ENCODE data around the gene TIGD1. TPM values are rescaled to one million over a fixed set of nuclear protein-coding genes. Genes with fewer than 3 reads are reported as not detected.
A peak's percentile ranks its signal among the peaks of the same experiment; 100 is the strongest.

The TIGD1 gene
- total RNA-seq, 1 donor from 2014 or later, result 1.2 TPM

DNA sequence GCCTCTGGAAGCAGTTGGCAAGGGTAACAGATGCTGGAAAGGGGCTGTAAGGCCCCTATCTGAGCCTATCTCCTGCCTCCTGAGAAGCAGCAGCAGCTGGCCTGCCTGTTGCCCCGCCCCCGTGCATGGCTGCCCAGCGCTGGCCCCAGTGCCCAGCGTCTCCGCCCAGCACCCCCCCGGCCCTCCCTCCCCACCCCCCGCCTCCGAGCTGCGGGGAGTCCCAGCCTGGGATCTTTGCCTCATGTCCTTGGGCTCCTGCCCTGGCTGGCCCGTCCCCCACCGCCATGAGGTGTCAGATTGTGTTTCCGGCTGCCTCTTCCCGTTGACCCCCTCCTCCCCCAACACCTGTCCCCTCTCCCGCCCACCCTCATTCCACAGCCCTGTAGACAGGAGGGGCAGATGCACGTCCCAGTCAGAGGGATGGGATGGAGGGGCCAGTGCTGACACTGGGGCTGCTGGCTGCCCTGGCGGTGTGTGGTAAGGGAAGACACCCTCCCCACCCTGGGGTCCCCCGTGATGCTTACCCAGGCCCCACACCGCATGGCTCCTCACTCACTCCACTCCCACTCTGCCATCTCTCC, 24.5 kb downstream of the TIGD1 start, which contains the start of gene CHRND:
TSS of gene CHRND (plus strand) at position 370 of the 581 bp plus-strand sequence. CDS start at position 426, 56 bp downstream.
- no peak within 1 kb of the TSS for H3K27ac ChIP-seq
- H3K4me1 ChIP-seq, result peaks cover 21% of the 10 kb centered on the region
- H3K36me3 ChIP-seq, result no peaks in the 10 kb centered on the region
- H3K9me3 ChIP-seq, result no peaks in the 10 kb centered on the region
- intact Hi-C loops (cut with DNase I), result no loop called here
- peaks cover 17% of the 10 kb centered on the region for H3K27me3 ChIP-seq
- DNase-seq (ENCODE audit: extremely low spot score in 2 of 2), result no peak
- no peak for TF ChIP-seq POLR2A (IDR thresholded peaks at IDR 0.05)
- TF ChIP-seq, protein P1, sequence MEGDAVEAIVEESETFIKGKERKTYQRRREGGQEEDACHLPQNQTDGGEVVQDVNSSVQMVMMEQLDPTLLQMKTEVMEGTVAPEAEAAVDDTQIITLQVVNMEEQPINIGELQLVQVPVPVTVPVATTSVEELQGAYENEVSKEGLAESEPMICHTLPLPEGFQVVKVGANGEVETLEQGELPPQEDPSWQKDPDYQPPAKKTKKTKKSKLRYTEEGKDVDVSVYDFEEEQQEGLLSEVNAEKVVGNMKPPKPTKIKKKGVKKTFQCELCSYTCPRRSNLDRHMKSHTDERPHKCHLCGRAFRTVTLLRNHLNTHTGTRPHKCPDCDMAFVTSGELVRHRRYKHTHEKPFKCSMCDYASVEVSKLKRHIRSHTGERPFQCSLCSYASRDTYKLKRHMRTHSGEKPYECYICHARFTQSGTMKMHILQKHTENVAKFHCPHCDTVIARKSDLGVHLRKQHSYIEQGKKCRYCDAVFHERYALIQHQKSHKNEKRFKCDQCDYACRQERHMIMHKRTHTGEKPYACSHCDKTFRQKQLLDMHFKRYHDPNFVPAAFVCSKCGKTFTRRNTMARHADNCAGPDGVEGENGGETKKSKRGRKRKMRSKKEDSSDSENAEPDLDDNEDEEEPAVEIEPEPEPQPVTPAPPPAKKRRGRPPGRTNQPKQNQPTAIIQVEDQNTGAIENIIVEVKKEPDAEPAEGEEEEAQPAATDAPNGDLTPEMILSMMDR (IDR thresholded peaks at IDR 0.05), result no peak
- TF ChIP-seq POLR2AphosphoS5 (IDR thresholded peaks at IDR 0.05; ENCODE audit: insufficient read depth in 1 of 2, low read depth in 1 of 2), result no peak
- no peak within 1 kb of the TSS for H3K4me3 ChIP-seq

DNA sequence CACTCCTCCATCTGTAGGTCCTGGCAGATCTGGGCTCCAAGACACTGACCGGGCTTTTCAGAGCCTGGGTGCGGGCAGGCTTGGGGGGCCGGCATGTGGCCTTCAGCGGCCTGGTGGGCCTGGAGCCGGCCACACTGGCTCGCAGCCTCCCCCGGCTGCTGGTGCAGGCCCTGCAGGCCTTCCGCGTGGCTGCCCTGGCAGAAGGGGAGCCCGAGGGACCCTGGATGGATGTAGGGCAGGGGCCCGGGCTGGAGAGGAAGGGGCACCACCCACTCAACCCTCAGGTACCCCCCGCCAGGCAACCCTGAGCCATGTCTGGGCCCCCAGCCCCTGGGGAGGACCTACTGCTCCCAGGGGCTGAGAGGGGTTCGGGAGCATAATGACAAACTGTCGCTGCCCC, 25.2 kb downstream of the TIGD1 start:
- intact Hi-C loops (cut with DNase I), result no loop called here
- Histone ChIP-seq H3K9me3 (no peaks in the 10 kb centered on the region), H3K4me1 (peaks cover 21% of the 10 kb centered on the region), H3K27ac (no peak overlapping the region), H3K4me3 (no peak overlapping the region), H3K36me3 (no peaks in the 10 kb centered on the region), H3K27me3 (peaks cover 17% of the 10 kb centered on the region)
- no peak for DNase-seq (ENCODE audit: extremely low spot score in 2 of 2)
- TF ChIP-seq POLR2A (IDR thresholded peaks at IDR 0.05) (no peak), POLR2AphosphoS5 (IDR thresholded peaks at IDR 0.05; ENCODE audit: insufficient read depth in 1 of 2, low read depth in 1 of 2) (no peak)
- TF ChIP-seq, protein P1 (IDR thresholded peaks at IDR 0.05), result no peak

DNA sequence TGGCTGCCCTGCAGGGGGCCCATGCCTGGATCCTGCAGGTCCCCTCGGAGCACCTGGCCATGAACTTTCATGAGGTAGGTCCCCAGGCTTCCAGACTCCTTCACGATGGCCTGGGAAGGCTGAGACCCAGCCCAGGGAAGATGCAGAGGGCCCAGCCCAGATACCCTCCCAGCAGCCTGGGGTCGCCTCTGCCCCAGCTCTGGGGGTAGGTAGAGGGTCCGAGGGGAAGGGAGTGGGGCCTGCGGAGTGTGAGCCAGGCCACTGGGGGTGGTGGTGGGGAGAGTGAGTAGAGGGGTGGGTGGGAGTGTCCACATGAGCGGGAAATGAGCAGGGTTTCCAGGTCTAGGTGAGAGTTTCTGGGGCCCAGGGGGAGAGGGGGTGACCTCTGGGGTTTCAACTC, 25.6 kb downstream of the TIGD1 start:
- no peaks in the 10 kb centered on the region for H3K36me3 ChIP-seq
- H3K4me1 ChIP-seq, result peaks cover 21% of the 10 kb centered on the region
- peaks cover 17% of the 10 kb centered on the region for H3K27me3 ChIP-seq
- no peak overlapping the region for H3K4me3 ChIP-seq
- no peaks in the 10 kb centered on the region for H3K9me3 ChIP-seq
- no peak for DNase-seq (ENCODE audit: extremely low spot score in 2 of 2)
- intact Hi-C loops (cut with DNase I), result no loop called here
- TF ChIP-seq POLR2AphosphoS5 (IDR thresholded peaks at IDR 0.05; ENCODE audit: insufficient read depth in 1 of 2, low read depth in 1 of 2) (no peak), POLR2A (IDR thresholded peaks at IDR 0.05) (no peak)
- TF ChIP-seq, protein P1 (IDR thresholded peaks at IDR 0.05), result no peak
- no peak overlapping the region for H3K27ac ChIP-seq

DNA sequence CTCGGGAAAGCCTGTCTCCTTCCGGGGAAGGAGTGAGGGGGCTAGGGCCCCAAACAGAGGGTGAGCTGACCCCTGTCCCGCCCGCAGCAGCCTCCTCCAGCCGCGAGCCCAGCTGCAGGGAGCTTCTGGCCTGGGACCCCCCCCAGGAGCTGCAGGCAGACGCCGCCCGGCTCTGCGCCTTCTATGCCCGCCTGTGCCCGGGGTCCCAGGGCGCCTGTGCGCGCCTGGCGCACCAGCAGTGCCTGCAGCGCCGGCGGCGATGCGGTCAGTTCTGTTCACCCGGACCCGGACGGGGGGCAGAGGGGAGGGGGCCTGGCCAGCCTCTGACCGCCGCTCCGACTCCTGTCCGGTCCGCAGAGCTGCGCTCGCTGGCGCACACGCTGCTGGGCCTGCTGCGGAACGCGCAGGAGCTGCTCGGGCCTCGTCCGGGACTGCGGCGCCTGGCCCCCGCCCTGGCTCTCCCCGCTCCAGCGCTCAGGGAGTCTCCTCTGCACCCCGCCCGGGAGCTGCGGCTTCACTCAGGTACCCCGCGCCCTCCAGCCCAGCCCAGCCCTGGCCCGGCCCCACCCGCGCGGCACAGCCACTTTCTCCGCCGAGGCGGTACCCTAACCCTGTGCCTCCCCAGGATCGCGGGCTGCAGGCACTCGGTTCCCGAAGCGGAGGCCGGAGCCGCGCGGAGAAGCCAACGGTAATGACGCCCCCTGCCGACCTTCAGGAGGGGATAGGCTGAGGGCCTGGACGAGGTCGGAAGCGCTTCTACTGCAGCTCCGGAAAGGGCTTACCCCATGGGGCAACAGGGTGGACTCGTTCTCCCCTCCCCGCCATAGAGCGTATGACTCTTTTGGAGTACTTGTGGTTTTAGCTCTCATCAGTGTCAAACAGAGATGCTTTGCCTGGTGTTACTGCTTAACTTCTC, 26.4 kb downstream of the TIGD1 start:
- intact Hi-C loops (cut with DNase I), result no loop called here
- peaks cover 21% of the 10 kb centered on the region for H3K4me1 ChIP-seq
- H3K4me3 ChIP-seq, result peak overlapping the region; percentile 12 to 30
- no peak overlapping the region for H3K27ac ChIP-seq
- peaks cover 17% of the 10 kb centered on the region for H3K27me3 ChIP-seq
- H3K9me3 ChIP-seq, result no peaks in the 10 kb centered on the region
- TF ChIP-seq POLR2AphosphoS5 (IDR thresholded peaks at IDR 0.05; ENCODE audit: insufficient read depth in 1 of 2, low read depth in 1 of 2), result no peak
- H3K36me3 ChIP-seq, result no peaks in the 10 kb centered on the region
- DNase-seq (ENCODE audit: extremely low spot score in 2 of 2), result no peak

DNA sequence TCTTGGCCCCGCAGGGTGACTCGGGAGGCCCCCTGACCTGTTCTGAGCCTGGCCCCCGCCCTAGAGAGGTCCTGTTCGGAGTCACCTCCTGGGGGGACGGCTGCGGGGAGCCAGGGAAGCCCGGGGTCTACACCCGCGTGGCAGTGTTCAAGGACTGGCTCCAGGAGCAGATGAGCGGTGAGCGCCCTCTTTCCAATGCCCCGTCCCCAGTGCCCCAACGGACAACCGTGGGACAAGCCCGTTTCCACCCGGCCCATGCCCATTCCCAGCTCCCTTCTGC, 27.0 kb downstream of the TIGD1 start:
- no peak for DNase-seq (ENCODE audit: extremely low spot score in 2 of 2)
- peaks cover 17% of the 10 kb centered on the region for H3K27me3 ChIP-seq
- H3K9me3 ChIP-seq, result no peaks in the 10 kb centered on the region
- H3K4me1 ChIP-seq, result peaks cover 21% of the 10 kb centered on the region
- no peaks in the 10 kb centered on the region for H3K36me3 ChIP-seq
- H3K27ac ChIP-seq, result no peak overlapping the region
- H3K4me3 ChIP-seq, result no peak overlapping the region
- TF ChIP-seq POLR2AphosphoS5 (IDR thresholded peaks at IDR 0.05; ENCODE audit: insufficient read depth in 1 of 2, low read depth in 1 of 2) (no peak), POLR2A (IDR thresholded peaks at IDR 0.05) (no peak)
- TF ChIP-seq, protein P1 (IDR thresholded peaks at IDR 0.05), result no peak
- intact Hi-C loops (cut with DNase I), result no loop called here
